Cardiac muscle cell (in vitro differentiated cells and primary cell): ENCODE data around the gene MED13L. TPM values are rescaled to one million over a fixed set of nuclear protein-coding genes. Genes with fewer than 3 reads are reported as not detected.
A peak's percentile ranks its signal among the peaks of the same experiment; 100 is the strongest.

Experiments
- DNase-seq, 2 donors: peaks; one replicate each; pipeline versions ENCODE4 v3.0.0 to v3.0.0-alpha.2; 2010 to 2017; ENCODE audit warnings: low read depth in 1 of 2, low spot score in 1 of 2
- H3K27ac ChIP-seq: fragments of 200-600 bp; sonication (generic); 2 replicates; pipeline ENCODE4 v1.5.1; 2016
- H3K27me3 ChIP-seq: fragments of 200-600 bp; sonication (generic); 2 replicates; pipeline ENCODE4 v1.6.0; 2016; ENCODE audit warnings: control low read depth
- H3K36me3 ChIP-seq: fragments of 200-600 bp; sonication (generic); 2 replicates; pipeline ENCODE4 v1.5.1; 2016; ENCODE audit warnings: control low read depth
- H3K4me1 ChIP-seq: fragments of 200-600 bp; sonication (generic); 2 replicates; pipeline ENCODE4 v1.8.1; 2017; ENCODE audit warnings: low read depth, mild to moderate bottlenecking, mixed run types
- H3K4me3 ChIP-seq: fragments of 200-600 bp; sonication (generic); 2 replicates; pipeline ENCODE4 v1.5.1; 2016; ENCODE audit warnings: mild to moderate bottlenecking
- H3K9me3 ChIP-seq: fragments of 200-600 bp; sonication (generic); 2 replicates; pipeline ENCODE4 v1.5.1; 2017; ENCODE audit warnings: low read depth, mild to moderate bottlenecking, control low read depth
- polyA plus RNA-seq: library from polyadenylated mRNA; unstranded; fragments of >200 nt; fragmentation: Nextera tagmentation; extraction: Ambion mirVana; gene quantifications from 2 replicates; pipeline ENCODE4 v1.2.1, GENCODE V29; 2016
- total RNA-seq: library from RNA; depleted of rRNA; stranded (reverse); fragments of >200 nt; gene quantifications from 2 replicates; pipeline ENCODE4 v1.2.3, GENCODE V29; 2016
- TF ChIP-seq, protein P1 (sequence below): IDR thresholded peaks from 2 replicates; pipeline ENCODE4 v1.5.1; 2012; ENCODE audit warnings: low read depth, mild to moderate bottlenecking, low read length

The MED13L gene
- total and polyA plus RNA-seq, 2 experiments from 2014 or later = 31.3 to 94.3 TPM

DNA sequence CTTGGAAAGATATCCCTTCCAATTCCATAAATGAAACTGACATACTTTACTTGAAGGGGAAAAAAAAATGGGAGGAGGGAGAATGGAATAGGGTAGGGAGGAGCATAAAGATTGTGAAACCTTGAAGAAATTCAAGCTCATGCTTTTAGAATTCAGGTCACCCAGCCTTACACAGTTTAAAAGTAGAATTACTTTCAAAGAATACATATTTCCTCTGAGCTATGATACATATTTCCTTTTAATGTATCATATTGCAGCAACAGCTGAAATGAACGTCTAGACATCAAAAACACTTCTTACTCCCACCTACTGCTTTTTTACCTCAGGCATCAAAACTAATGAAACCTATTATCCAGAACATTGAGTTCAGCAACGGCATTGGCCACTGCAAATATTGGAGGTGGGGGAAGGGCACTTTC, 156.0 kb downstream of the MED13L start:
- H3K4me3 ChIP-seq = no peak overlapping the region

DNA sequence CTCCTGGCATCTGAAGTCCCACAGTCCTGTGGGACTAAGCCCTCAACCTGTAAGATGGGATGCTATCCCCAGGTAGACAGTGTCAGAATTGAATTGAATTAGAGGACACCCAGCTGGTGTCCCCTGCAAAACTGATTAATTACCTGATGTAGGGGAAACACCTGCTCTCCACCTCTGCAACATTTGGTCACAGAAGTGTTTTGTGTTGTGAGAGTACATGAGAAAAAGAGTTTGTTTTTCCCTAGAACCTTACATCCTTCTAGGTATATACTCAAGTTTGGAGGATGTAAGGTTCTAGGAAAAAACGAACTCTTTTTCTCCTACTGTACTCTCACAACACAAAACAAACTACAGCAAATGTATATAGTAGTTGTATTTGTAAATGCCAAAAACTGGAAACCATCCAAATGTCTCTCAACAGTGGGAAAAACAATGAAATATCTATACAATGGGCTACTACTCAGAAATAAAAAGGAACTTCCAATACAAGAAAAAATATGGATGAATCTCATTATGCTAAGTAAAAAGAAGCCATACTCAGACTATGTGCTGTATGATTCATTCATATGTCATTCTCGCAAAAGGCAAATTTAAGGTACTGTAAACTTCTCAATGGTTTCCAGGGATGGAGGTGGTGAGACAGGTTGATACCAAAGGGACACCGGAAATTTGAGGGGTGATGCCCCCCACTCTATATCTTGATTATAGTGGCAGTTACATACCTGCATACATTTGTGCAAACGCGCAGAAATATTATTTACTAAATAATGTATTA, 160.7 kb downstream of the MED13L start:
- H3K4me3 ChIP-seq = no peak overlapping the region
- TF ChIP-seq, protein P1, sequence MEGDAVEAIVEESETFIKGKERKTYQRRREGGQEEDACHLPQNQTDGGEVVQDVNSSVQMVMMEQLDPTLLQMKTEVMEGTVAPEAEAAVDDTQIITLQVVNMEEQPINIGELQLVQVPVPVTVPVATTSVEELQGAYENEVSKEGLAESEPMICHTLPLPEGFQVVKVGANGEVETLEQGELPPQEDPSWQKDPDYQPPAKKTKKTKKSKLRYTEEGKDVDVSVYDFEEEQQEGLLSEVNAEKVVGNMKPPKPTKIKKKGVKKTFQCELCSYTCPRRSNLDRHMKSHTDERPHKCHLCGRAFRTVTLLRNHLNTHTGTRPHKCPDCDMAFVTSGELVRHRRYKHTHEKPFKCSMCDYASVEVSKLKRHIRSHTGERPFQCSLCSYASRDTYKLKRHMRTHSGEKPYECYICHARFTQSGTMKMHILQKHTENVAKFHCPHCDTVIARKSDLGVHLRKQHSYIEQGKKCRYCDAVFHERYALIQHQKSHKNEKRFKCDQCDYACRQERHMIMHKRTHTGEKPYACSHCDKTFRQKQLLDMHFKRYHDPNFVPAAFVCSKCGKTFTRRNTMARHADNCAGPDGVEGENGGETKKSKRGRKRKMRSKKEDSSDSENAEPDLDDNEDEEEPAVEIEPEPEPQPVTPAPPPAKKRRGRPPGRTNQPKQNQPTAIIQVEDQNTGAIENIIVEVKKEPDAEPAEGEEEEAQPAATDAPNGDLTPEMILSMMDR = no peak
- H3K27ac ChIP-seq = no peak overlapping the region
- H3K9me3 ChIP-seq = no peaks in the 10 kb centered on the region
- H3K27me3 ChIP-seq = no peaks in the 10 kb centered on the region
- no peak for DNase-seq
- H3K4me1 ChIP-seq = peaks cover 40% of the 10 kb centered on the region
- no peaks in the 10 kb centered on the region for H3K36me3 ChIP-seq

More for the DNA sequence above, 156.0 kb downstream of the MED13L start:
- Histone ChIP-seq H3K36me3 (no peaks in the 10 kb centered on the region), H3K4me1 (peaks cover 52% of the 10 kb centered on the region), H3K27ac (no peak overlapping the region), H3K9me3 (no peaks in the 10 kb centered on the region), H3K27me3 (no peaks in the 10 kb centered on the region)
- TF ChIP-seq, protein P1 = no peak
- DNase-seq = peak in 1 of 2 donors; percentile 64

DNA sequence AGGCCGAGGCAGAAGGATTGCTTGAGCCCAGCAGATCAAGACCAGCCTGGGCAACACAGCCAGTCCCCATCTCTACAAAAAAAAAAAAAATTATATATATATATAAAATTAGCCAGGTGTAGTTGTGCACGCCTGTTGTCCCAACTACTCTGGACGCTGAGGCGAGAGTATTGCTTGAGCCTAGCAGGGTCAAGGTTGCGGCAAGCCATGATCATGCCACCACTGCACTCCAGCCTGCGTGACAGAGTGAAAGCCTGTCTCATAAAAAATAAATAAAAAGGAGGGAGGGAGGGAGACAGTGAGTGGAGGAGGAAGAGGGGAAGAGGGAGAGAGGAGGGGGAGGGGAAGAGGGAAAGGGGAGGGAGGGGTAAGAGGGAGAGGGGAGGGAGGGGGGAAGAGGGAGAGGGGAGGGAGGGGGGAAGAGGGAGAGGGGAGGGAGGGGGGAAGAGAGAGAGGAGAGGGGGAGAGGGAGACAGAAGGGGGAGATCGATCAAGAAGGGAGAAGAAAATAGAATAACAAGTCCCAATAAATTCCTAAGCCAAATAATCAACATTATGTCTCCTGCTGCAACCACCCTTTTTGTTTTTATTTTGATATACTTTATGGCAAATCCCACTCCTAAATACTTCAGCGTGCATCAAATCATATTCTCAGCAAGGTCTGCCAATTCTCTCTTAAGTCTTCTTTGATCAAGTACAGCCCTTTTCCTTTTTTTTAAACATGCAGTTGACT, 163.9 kb downstream of the MED13L start:
- no peak overlapping the region for H3K4me3 ChIP-seq

DNA sequence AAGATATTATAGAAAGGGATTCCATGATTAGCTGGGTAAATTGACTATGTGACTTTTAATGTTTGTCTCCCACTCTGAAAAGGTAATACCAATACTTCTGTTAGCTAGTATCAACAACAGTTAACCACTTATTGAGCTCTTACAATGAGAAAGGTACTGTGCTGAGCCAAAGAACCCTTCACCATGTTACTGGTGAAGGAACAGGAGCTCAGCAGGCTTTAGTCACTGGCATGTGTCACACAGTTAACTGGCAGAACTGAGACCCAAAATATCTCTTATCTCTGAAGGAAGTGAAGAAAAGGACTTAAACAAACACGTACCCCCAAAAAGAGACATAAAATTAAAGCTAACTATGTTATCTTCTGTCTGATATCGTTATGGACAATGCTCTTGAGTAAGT, 170.6 kb downstream of the MED13L start:
- Histone ChIP-seq H3K36me3 (no peaks in the 10 kb centered on the region), H3K4me3 (no peak overlapping the region), H3K27me3 (no peaks in the 10 kb centered on the region), H3K9me3 (no peaks in the 10 kb centered on the region), H3K4me1 (peaks cover 22% of the 10 kb centered on the region), H3K27ac (peak overlapping the region; percentile 65)
- TF ChIP-seq, protein P1 = no peak
- peak in 1 of 2 donors; percentile 36 for DNase-seq

More for the DNA sequence above, 163.9 kb downstream of the MED13L start:
- Histone ChIP-seq H3K4me1 (peaks cover 31% of the 10 kb centered on the region), H3K36me3 (no peaks in the 10 kb centered on the region), H3K27me3 (no peaks in the 10 kb centered on the region), H3K9me3 (no peaks in the 10 kb centered on the region), H3K27ac (no peak overlapping the region)
- TF ChIP-seq, protein P1 = no peak
- DNase-seq = no peak

DNA sequence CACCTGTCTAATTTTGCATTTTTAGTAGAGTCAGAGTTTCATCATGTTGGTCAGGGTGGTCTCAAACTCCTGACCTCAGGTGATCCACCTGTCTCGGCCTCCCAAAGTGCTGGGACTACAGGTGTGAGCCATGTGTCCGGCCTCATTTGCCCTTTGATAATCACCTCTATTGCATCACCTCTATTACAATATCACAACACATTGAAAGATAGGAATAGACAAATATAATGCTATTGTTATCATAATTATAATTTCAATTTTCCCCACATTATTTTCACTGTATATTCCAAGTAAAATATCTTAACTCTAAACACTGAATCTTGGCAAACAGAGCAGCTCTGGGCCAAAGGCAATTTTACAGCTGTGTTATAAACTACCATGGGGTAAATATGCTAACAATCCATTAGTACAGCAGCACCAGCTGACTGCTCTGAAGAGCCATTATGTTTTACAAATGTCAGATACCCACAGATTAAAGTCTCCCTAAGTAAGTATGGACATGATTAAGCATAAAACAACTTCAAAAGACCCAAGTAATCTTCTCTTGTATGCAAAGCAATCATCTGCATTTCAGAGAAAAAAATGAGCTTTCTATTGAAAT, 173.2 kb downstream of the MED13L start:
- Histone ChIP-seq H3K4me3 (no peak overlapping the region), H3K36me3 (no peaks in the 10 kb centered on the region), H3K4me1 (peaks cover 25% of the 10 kb centered on the region), H3K9me3 (no peaks in the 10 kb centered on the region), H3K27me3 (no peaks in the 10 kb centered on the region), H3K27ac (no peak overlapping the region)
- no peak for DNase-seq
- TF ChIP-seq, protein P1 = no peak
